KMS-11 (cell line): ENCODE data around the gene ZXDC.

Experiments used
- H2AFZ ChIP-seq: fragments of 200-600 bp; sonication (generic); 2 replicates; pipeline ENCODE4 v1.6.1; 2016; ENCODE audit warnings: antibody characterized with exemption, mixed run types, low read depth
- H3K27ac ChIP-seq: fragments of 200-600 bp; sonication (generic); 2 replicates; pipeline ENCODE4 v1.6.1; 2016; ENCODE audit warnings: mild to moderate bottlenecking, mixed run types
- H3K27me3 ChIP-seq: fragments of 200-600 bp; sonication (generic); 2 replicates; pipeline ENCODE4 v1.6.1; 2017; ENCODE audit warnings: mild to moderate bottlenecking, low read depth, mixed run types, moderate library complexity; ENCODE audit not compliant: insufficient read depth
- H3K36me3 ChIP-seq: fragments of 200-600 bp; sonication (generic); 2 replicates; pipeline ENCODE4 v1.6.1; 2017; ENCODE audit warnings: mild to moderate bottlenecking, mixed run types; ENCODE audit not compliant: insufficient read depth
- H3K4me1 ChIP-seq: fragments of 200-600 bp; sonication (generic); 2 replicates; pipeline ENCODE4 v1.6.1; 2016; ENCODE audit warnings: mild to moderate bottlenecking, low read depth, mixed run types; ENCODE audit not compliant: poor library complexity, severe bottlenecking
- H3K4me2 ChIP-seq: fragments of 200-600 bp; sonication (generic); 2 replicates; pipeline ENCODE4 v1.7.0; 2016; ENCODE audit warnings: mild to moderate bottlenecking, mixed run types
- H3K4me3 ChIP-seq: fragments of 200-600 bp; sonication (generic); IDR thresholded peaks from 2 replicates; pipeline ENCODE4 v1.6.1; 2017; ENCODE audit warnings: low read depth, low read length, mixed read lengths; ENCODE audit not compliant: insufficient read depth
- H3K79me2 ChIP-seq: fragments of 200-600 bp; sonication (generic); 2 replicates; pipeline ENCODE4 v1.6.1; 2016; ENCODE audit warnings: low read depth, mixed run types; ENCODE audit not compliant: insufficient read depth
- H3K9ac ChIP-seq: fragments of 200-600 bp; sonication (generic); 2 replicates; pipeline ENCODE4 v1.6.1; 2016; ENCODE audit warnings: mild to moderate bottlenecking, mixed run types
- H4K20me1 ChIP-seq: fragments of 200-600 bp; sonication (generic); 2 replicates; pipeline ENCODE4 v1.6.1; 2016; ENCODE audit warnings: mild to moderate bottlenecking, mixed run types; ENCODE audit not compliant: insufficient read depth
- TF ChIP-seq, protein P1 (sequence below): fragments of 200-600 bp; sonication (generic); conservative IDR thresholded peaks from 2 replicates; pipeline ENCODE4 v1.6.1; 2017; ENCODE audit warnings: low read depth, mild to moderate bottlenecking, antibody characterized with exemption, low read length, moderate library complexity, mixed read lengths

The ZXDC gene

GRCh38 chr3:126417981-126418530, 57.6 kb downstream of the ZXDC start:
- Histone ChIP-seq H3K4me3 (no peak overlapping the region), H3K4me1 (no peaks in the 10 kb centered on the region), H4K20me1 (no peaks in the 10 kb centered on the region), H2AFZ (no peak overlapping the region), H3K4me2 (no peak overlapping the region), H3K36me3 (no peaks in the 10 kb centered on the region), H3K27me3 (no peaks in the 10 kb centered on the region), H3K79me2 (no peaks in the 10 kb centered on the region), H3K27ac (no peak overlapping the region), H3K9ac (no peak overlapping the region)
- TF ChIP-seq, protein P1, sequence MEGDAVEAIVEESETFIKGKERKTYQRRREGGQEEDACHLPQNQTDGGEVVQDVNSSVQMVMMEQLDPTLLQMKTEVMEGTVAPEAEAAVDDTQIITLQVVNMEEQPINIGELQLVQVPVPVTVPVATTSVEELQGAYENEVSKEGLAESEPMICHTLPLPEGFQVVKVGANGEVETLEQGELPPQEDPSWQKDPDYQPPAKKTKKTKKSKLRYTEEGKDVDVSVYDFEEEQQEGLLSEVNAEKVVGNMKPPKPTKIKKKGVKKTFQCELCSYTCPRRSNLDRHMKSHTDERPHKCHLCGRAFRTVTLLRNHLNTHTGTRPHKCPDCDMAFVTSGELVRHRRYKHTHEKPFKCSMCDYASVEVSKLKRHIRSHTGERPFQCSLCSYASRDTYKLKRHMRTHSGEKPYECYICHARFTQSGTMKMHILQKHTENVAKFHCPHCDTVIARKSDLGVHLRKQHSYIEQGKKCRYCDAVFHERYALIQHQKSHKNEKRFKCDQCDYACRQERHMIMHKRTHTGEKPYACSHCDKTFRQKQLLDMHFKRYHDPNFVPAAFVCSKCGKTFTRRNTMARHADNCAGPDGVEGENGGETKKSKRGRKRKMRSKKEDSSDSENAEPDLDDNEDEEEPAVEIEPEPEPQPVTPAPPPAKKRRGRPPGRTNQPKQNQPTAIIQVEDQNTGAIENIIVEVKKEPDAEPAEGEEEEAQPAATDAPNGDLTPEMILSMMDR = no peak

DNA sequence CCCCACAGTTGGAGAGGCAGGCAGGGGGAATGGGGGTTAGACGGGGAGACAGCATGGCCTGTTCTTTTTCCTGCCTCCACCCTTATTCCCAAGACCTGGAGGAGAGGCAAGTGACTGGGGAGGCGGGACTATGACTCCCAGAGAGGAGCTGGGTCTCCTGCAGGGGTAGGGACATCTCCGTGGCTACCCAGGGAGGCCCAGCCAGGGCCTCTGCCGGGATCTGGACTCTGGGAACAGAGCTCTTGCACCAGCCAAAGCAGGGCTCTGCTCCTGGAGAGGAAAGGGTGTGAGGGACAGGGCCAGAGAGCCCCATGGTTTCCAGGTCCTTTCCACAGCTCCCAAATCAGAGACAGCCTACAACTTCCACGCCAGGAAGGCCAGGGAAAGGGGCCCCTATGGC, 58.2 kb downstream of the ZXDC start:
- H2AFZ ChIP-seq = no peak overlapping the region
- no peaks in the 10 kb centered on the region for H3K4me1 ChIP-seq
- no peak overlapping the region for H3K4me2 ChIP-seq
- H3K36me3 ChIP-seq = no peaks in the 10 kb centered on the region
- no peaks in the 10 kb centered on the region for H3K27me3 ChIP-seq
- no peak overlapping the region for H3K4me3 ChIP-seq
- no peak overlapping the region for H3K27ac ChIP-seq
- no peaks in the 10 kb centered on the region for H3K79me2 ChIP-seq
- TF ChIP-seq, protein P1 = no peak
- H3K9ac ChIP-seq = no peak overlapping the region
- no peaks in the 10 kb centered on the region for H4K20me1 ChIP-seq

DNA sequence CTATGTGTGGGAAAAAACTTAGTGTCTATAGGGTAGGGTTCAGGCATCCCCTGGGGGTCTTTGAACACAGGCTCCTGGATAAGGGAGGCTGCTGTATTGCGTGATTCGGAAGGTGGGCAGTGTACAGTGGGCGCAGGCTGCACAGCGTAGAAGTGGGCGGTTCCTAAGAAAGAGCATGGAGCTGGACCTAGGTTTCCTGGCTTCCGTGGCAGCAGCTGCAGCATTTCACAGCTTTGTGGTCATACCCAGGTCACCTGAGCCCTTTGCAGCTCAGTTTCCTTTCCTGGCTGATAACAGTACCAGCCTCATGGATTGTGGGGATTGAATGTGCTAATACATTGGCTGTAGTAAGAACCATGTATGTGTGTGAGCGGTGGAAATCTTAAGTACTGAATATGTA, 58.7 kb downstream of the ZXDC start:
- Histone ChIP-seq H3K79me2 (no peaks in the 10 kb centered on the region), H3K27ac (no peak overlapping the region), H3K4me3 (no peak overlapping the region), H3K9ac (no peak overlapping the region), H3K4me1 (no peaks in the 10 kb centered on the region), H4K20me1 (no peaks in the 10 kb centered on the region), H3K27me3 (no peaks in the 10 kb centered on the region), H2AFZ (no peak overlapping the region), H3K4me2 (no peak overlapping the region), H3K36me3 (no peaks in the 10 kb centered on the region)
- TF ChIP-seq, protein P1 = no peak

DNA sequence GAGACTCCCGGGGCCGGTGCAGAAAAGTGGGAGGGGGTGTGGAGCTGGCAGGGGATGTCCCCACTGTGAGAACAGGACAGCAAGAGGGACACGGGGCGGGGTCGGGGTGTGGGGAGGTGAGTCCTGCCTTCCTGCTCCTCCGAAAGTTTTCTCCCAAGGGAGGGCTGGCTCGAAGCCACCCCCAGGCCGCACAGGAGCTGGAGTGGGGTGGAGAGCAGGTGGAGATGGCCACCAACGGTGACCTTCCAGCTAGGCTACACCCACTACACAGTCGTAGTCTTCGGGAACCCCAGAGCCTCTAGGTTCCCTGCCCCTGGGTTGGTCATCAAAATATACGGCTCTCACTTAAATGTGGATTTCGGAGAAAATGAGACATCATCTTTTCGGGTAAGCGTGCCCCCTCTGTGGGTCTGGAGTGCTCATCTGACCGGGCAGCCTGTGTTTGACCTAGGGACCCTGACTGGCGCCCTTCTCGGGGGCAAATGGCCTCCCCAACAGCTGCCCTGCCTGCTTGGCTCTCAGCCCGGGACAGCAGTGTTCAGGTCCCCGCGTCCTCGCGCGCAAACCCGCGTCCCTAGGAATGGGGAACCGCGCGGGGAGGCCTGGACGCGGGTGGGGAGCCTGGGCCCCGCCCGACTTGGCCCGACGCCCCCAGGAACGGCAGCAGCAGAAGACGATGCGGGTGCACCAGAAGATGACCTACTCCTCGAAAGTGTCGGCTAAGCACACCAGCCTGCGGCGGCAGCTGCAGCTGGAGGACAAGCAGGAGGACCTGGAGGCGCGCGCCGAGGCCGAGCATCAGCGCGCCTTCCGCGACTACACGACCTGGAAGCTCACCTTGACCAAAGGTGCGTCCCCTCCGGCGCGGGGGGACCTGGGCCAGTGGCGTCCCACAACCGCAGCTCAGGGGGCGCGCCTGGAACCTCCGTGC, 59.8 kb downstream of the ZXDC start:
- H4K20me1 ChIP-seq = no peaks in the 10 kb centered on the region
- no peaks in the 10 kb centered on the region for H3K4me1 ChIP-seq
- H3K36me3 ChIP-seq = no peaks in the 10 kb centered on the region
- H3K27ac ChIP-seq = no peak overlapping the region
- no peaks in the 10 kb centered on the region for H3K27me3 ChIP-seq
- TF ChIP-seq, protein P1 = no peak
- H3K4me3 ChIP-seq = no peak overlapping the region
- H3K79me2 ChIP-seq = no peaks in the 10 kb centered on the region
- no peak overlapping the region for H2AFZ ChIP-seq
- no peak overlapping the region for H3K4me2 ChIP-seq
- H3K9ac ChIP-seq = no peak overlapping the region
